K562 (cell line): ENCODE data around the gene MMP2. TPM values are rescaled to one million over a fixed set of nuclear protein-coding genes. Genes with fewer than 3 reads are reported as not detected.

Experiments
- ATAC-seq: fragments of 200-7000 bp; cut with Tn5 transposase; 3 replicates; pipeline ENCODE4 v1.9.1; 2020; ENCODE audit warnings: moderate library complexity
- BruUV-seq: library from RNA; stranded (reverse); fragments of 400-500 nt; replicated peaks from 2 replicates; lab custom pipeline; 2021; lab: Mats Ljungman, UMichigan
- CTCF ChIA-PET: fragments of 300-600 bp; formaldehyde crosslinking; extraction: SDS; loops from one replicate; lab custom pipeline; 2021; ENCODE audit warnings: low intra/inter-chr PET ratio; lab: Yijun Ruan, JAX
- POLR2A ChIA-PET: fragments of 300-600, 350-650 bp; sonication (Branson Sonifier 250); formaldehyde crosslinking; extraction: SDS; loops from one replicate; lab custom pipeline; 2021; ENCODE audit warnings: antibody characterized with exemption, inconsistent platforms; lab: Yijun Ruan, JAX
- DNase-seq, 4 experiments: peaks; one replicate each; pipeline versions ENCODE4 v3.0.0 to v3.0.0-alpha.2; 2011 to 2018; ENCODE audit warnings: low spot score in 3 of 4, mixed read lengths in 3 of 4; ENCODE audit errors: extremely low read depth in 1 of 4
- FAIRE-seq: peaks from 2 replicates; lab custom pipeline; 2011; peaks lifted over from hg19 to GRCh38; lab: Jason Lieb, UNC
- H2AFZ ChIP-seq: 2 replicates; pipeline ENCODE4 v1.6.0; 2011; ENCODE audit warnings: low read depth, low read length, control low read depth, inconsistent platforms
- H3K27ac ChIP-seq: fragments of 200-600 bp; 3 replicates; pipeline ENCODE4 v1.8.0; 2011; ENCODE audit warnings: low read depth, mild to moderate bottlenecking, control low read depth, inconsistent platforms, low read length, moderate library complexity, mixed read lengths; ENCODE audit errors: extremely low read depth
- H3K27me3 ChIP-seq, 2 experiments: fragments of 300-600 bp in 1 of 2; 2 replicates in 1 of 2; 3 replicates in 1 of 2; pipeline versions ENCODE4 v1.6.0 to v1.8.0; 2011; ENCODE audit warnings: inconsistent platforms in 2 of 2, low read length in 2 of 2, mild to moderate bottlenecking in 1 of 2, mixed read lengths in 1 of 2, moderate library complexity in 1 of 2; ENCODE audit not compliant: control insufficient read depth in 2 of 2, insufficient read depth in 2 of 2
- H3K36me3 ChIP-seq: fragments of 300-600 bp; 3 replicates; pipeline ENCODE4 v1.8.0; 2011; ENCODE audit warnings: mild to moderate bottlenecking, low read length, inconsistent platforms; ENCODE audit not compliant: control insufficient read depth, insufficient read depth
- H3K4me1 ChIP-seq, 2 experiments: fragments of 200-600 bp in 1 of 2; replicated peaks in 1 of 2; 2 replicates in 1 of 2; 3 replicates in 1 of 2; pipeline versions ENCODE4 v1.5.1 to v1.8.0; 2011; ENCODE audit warnings: inconsistent platforms in 2 of 2, low read length in 2 of 2, mild to moderate bottlenecking in 1 of 2, mixed read lengths in 1 of 2, moderate library complexity in 1 of 2; ENCODE audit not compliant: control insufficient read depth in 2 of 2, insufficient read depth in 2 of 2
- H3K4me2 ChIP-seq: 2 replicates; pipeline ENCODE4 v1.6.1; 2011; ENCODE audit warnings: low read length, control low read depth, inconsistent platforms, mixed read lengths; ENCODE audit not compliant: insufficient read depth
- H3K4me3 ChIP-seq: fragments of 200-600 bp; sonication (generic), shearing (Covaris generic); 2 replicates; pipeline ENCODE4 v1.5.1; 2016; ENCODE audit warnings: control low read depth, inconsistent platforms
- H3K79me2 ChIP-seq: fragments of 200-600 bp; 3 replicates; pipeline ENCODE4 v1.8.0; 2011; ENCODE audit warnings: low read length, inconsistent platforms; ENCODE audit not compliant: control insufficient read depth, insufficient read depth
- H3K9ac ChIP-seq, 2 experiments: 2 replicates each; pipeline versions ENCODE4 v1.6.0 to v1.6.1; 2011; ENCODE audit warnings: low read depth in 2 of 2, low read length in 2 of 2, control low read depth in 1 of 2, inconsistent platforms in 1 of 2, mild to moderate bottlenecking in 1 of 2, mixed read lengths in 1 of 2; ENCODE audit not compliant: insufficient read depth in 1 of 2
- H3K9me1 ChIP-seq: one replicate; pipeline ENCODE4 v1.6.0; 2011; ENCODE audit warnings: inconsistent platforms, mild to moderate bottlenecking, low read length, moderate library complexity; ENCODE audit not compliant: control insufficient read depth, insufficient read depth
- H3K9me3 ChIP-seq: replicated peaks from 2 replicates; pipeline ENCODE4 v1.5.1; 2011; ENCODE audit warnings: low read depth, low read length, inconsistent platforms; ENCODE audit not compliant: control insufficient read depth, insufficient read depth
- H4K20me1 ChIP-seq: replicated peaks from 2 replicates; pipeline ENCODE4 v1.6.1; 2011; ENCODE audit warnings: low read length, inconsistent platforms, mixed read lengths; ENCODE audit not compliant: control insufficient read depth, insufficient read depth
- FOXP1 ChIP-seq: sonication (generic); formaldehyde crosslinking; IDR thresholded peaks from 2 replicates; pipeline ENCODE4 v1.8.0; 2022; ENCODE audit warnings: mild to moderate bottlenecking, missing genetic modification reagents
- GTF2A2 ChIP-seq: IDR thresholded peaks from 2 replicates; pipeline ENCODE4 v1.6.1; 2016; ENCODE audit warnings: mild to moderate bottlenecking, missing genetic modification characterization, missing compliant biosample characterization
- HLTF ChIP-seq: fragments of 450-650 bp; IDR thresholded peaks from 2 replicates; pipeline ENCODE4 v1.6.1; 2016
- HSF4 ChIP-seq: fragments of 250-450 bp; sonication (Bioruptor Pico); IDR thresholded peaks from 2 replicates; pipeline ENCODE4 v2.1.2; 2022; ENCODE audit warnings: mild to moderate bottlenecking, moderate library complexity, borderline replicate concordance
- KAT8 ChIP-seq: fragments of 450-650 bp; IDR thresholded peaks from 2 replicates; pipeline ENCODE4 v1.6.1; 2016; ENCODE audit warnings: low read depth, mild to moderate bottlenecking
- MAFG ChIP-seq: fragments of 450-650 bp; conservative IDR thresholded peaks from 2 replicates; pipeline ENCODE4 v1.6.1; 2016; ENCODE audit warnings: missing genetic modification characterization, missing compliant biosample characterization
- MYNN ChIP-seq, 2 experiments: sonication (generic); formaldehyde crosslinking in 1 of 2; IDR thresholded peaks; 2 replicates each; pipeline versions ENCODE4 v1.5.0 to v1.6.1; 2016 to 2020; ENCODE audit warnings: antibody characterized with exemption in 1 of 2, missing genetic modification reagents in 1 of 2
- ZKSCAN8 ChIP-seq: fragments of 200-800 bp; sonication (Bioruptor generic); IDR thresholded peaks from 2 replicates; pipeline ENCODE4 v1.6.1; 2016; ENCODE audit warnings: missing genetic modification characterization, missing compliant biosample characterization
- ZNF197 ChIP-seq: fragments of 200-800 bp; sonication (Bioruptor generic); IDR thresholded peaks from 2 replicates; pipeline ENCODE4 v1.6.1; 2016; ENCODE audit warnings: low read depth, missing genetic modification characterization, missing compliant biosample characterization
- ZNF668 ChIP-seq: fragments of 250-450 bp; sonication (Bioruptor Pico); IDR thresholded peaks from 2 replicates; pipeline ENCODE4 v1.8.0; 2022; ENCODE audit warnings: mild to moderate bottlenecking, inconsistent platforms
- WGBS: fragments of 100-300 bp; shearing (Covaris generic); methylation state at CpG from one replicate; pipeline ENCODE4 v1.1.6; 2016; ENCODE audit warnings: low coverage, mixed read lengths; ENCODE audit not compliant: insufficient coverage; ENCODE audit errors: missing lambda C conversion rate; 5-methylcytosine and 5-hydroxymethylcytosine counted together
- in situ Hi-C: fragments of 300-500 bp; cut with MboI; formaldehyde crosslinking; loops from 4 replicates; pipeline ENCODE4 v1.15.0; 2018; ENCODE audit warnings: inconsistent platforms, mixed read lengths
- intact Hi-C: fragments of 100-400 bp; cut with micrococcal nuclease; formaldehyde crosslinking; loops from 2 replicates; pipeline ENCODE4 v1.14.2; 2022
- polyA plus RNA-seq, 8 experiments: library from polyadenylated mRNA; depleted of rRNA in 4 of 8; stranded (reverse) in 5 of 8; unstranded in 3 of 8; fragments of >200 nt; fragmentation: Nextera tagmentation in 2 of 8; fragmentation: Illumina TruSeq in 1 of 8; extraction: Ambion mirVana in 2 of 8; extraction: Trizol in 1 of 8; gene quantifications; 2 replicates each; pipeline versions ENCODE4 v1.2.1 to v1.2.3, GENCODE V29; 2011 to 2014; ENCODE audit warnings: inconsistent platforms in 1 of 8, missing spikeins in 1 of 8
- total RNA-seq, 7 experiments: library from RNA; depleted of rRNA in 6 of 7; stranded (reverse); fragments of >200 nt in 6 of 7; fragmentation: Illumina TruSeq in 2 of 7; extraction: Trizol in 2 of 7; gene quantifications; 2 replicates each; pipeline versions ENCODE4 v1.2.1 to v1.2.3, GENCODE V29; 2011 to 2021; ENCODE audit warnings: low replicate concordance in 1 of 7
- TF ChIP-seq, protein P1 (sequence below): fragments of 250-450 bp; sonication (Bioruptor Pico); IDR thresholded peaks from 2 replicates; pipeline ENCODE4 v1.8.0; 2021; ENCODE audit warnings: moderate library complexity, mild to moderate bottlenecking, inconsistent platforms
- TF ChIP-seq, protein P2 (sequence below): IDR thresholded peaks from 2 replicates; pipeline ENCODE4 v1.6.1; 2016; ENCODE audit warnings: missing genetic modification characterization, missing compliant biosample characterization
- TF ChIP-seq, protein P3 (sequence below): sonication (generic); formaldehyde crosslinking; IDR thresholded peaks from 2 replicates; pipeline ENCODE4 v1.8.1; 2023; ENCODE audit warnings: mild to moderate bottlenecking, missing genetic modification reagents
- TF ChIP-seq, protein P4 (sequence below), 2 experiments: IDR thresholded peaks; 2 replicates each; pipeline ENCODE4 v1.6.1; 2012; ENCODE audit warnings: improper control_type of control experiment in 2 of 2, low read depth in 2 of 2, low read length in 2 of 2, borderline replicate concordance in 1 of 2

The MMP2 gene
- total and polyA plus RNA-seq, 9 of the 15 experiments (the other 6 are each of a cell fraction or from before 2014, with no cell fraction given) = 0.05 to 0.53 TPM; not detected in 7

DNA sequence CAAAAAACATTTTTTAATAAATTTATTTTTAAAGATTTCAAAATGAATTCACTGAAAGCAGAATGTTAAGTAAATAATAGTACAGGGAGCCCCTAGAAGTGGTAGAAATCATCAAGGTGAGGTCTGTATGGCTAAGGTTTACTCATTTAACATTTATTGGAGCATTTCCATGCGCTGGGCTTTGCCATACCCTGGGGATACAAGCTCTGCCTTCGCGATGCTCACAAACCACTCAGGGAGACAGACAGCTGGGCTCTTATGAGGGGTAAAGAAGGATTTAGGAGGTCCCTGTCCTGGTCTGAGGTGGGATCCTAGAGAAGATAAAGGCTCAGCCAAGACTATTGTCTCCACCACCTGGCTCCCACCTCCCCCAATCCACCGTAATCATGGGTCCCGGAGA is 18.6 kb downstream of the MMP2 start:
- ATAC-seq (no peak), FAIRE-seq (no peak), DNase-seq (peak in 1 of 4 experiments; percentile 3)
- Histone ChIP-seq H2AFZ (no peak overlapping the region), H3K27me3 (peaks cover 0 to 11% of the 10 kb centered on the region in 2 experiments; a peak in 4 of 5 replicates), H3K9me1 (no peaks in the 10 kb centered on the region), H3K4me3 (no peak overlapping the region), H3K4me2 (no peak overlapping the region), H3K9me3 (no peaks in the 10 kb centered on the region), H3K4me1 (peaks cover 0 to 17% of the 10 kb centered on the region in 2 experiments; a peak in 2 of 5 replicates), H4K20me1 (0 out of 2 replicates have a peak, but pooled peaks cover 4% of the 10 kb centered on the region), H3K9ac (no peak overlapping the region), H3K79me2 (no peaks in the 10 kb centered on the region), H3K27ac (no peak overlapping the region), H3K36me3 (no peaks in the 10 kb centered on the region)
- intact Hi-C loops = loop anchor here (10.0 kb wide), 1 partner anchor 147 kb away; no protein-coding TSS in a partner anchor
- ChIA-PET POLR2A (interaction anchor here (0.9 kb wide), 1 partner anchor 10 kb away, joined by 3 read pairs; no protein-coding TSS in a partner anchor), CTCF (interaction anchor here (1.0 kb wide), 1 partner anchor 46 kb away, joined by 3 read pairs; no protein-coding TSS in a partner anchor)
- BruUV-seq = no TSS peak
- in situ Hi-C loops = loop anchor here (10.0 kb wide), 1 partner anchor 347 kb away; no protein-coding TSS in a partner anchor
- 17% methylated on average over 5 of the region's 5 CpGs for WGBS
- TF ChIP-seq ZKSCAN8 (CRISPR knock-in tag) (no peak), MYNN (IDR thresholded peaks at IDR 0.05) (no peak), MYNN (CRISPR knock-in tag; IDR thresholded peaks at IDR 0.05) (no peak), HLTF (no peak), MAFG (tag) (no peak), FOXP1 (CRISPR knock-in tag) (no peak), ZNF197 (CRISPR knock-in tag) (no peak), KAT8 (no peak), GTF2A2 (tag) (no peak), ZNF668 (CRISPR knock-in tag) (no peak), HSF4 (CRISPR knock-in tag) (no peak)
- TF ChIP-seq, protein P1, sequence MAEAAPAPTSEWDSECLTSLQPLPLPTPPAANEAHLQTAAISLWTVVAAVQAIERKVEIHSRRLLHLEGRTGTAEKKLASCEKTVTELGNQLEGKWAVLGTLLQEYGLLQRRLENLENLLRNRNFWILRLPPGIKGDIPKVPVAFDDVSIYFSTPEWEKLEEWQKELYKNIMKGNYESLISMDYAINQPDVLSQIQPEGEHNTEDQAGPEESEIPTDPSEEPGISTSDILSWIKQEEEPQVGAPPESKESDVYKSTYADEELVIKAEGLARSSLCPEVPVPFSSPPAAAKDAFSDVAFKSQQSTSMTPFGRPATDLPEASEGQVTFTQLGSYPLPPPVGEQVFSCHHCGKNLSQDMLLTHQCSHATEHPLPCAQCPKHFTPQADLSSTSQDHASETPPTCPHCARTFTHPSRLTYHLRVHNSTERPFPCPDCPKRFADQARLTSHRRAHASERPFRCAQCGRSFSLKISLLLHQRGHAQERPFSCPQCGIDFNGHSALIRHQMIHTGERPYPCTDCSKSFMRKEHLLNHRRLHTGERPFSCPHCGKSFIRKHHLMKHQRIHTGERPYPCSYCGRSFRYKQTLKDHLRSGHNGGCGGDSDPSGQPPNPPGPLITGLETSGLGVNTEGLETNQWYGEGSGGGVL (CRISPR knock-in tag) = no peak
- TF ChIP-seq, protein P2, sequence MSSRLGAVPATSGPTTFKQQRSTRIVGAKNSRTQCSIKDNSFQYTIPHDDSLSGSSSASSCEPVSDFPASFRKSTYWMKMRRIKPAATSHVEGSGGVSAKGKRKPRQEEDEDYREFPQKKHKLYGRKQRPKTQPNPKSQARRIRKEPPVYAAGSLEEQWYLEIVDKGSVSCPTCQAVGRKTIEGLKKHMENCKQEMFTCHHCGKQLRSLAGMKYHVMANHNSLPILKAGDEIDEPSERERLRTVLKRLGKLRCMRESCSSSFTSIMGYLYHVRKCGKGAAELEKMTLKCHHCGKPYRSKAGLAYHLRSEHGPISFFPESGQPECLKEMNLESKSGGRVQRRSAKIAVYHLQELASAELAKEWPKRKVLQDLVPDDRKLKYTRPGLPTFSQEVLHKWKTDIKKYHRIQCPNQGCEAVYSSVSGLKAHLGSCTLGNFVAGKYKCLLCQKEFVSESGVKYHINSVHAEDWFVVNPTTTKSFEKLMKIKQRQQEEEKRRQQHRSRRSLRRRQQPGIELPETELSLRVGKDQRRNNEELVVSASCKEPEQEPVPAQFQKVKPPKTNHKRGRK (tag) = no peak
- TF ChIP-seq, protein P3, sequence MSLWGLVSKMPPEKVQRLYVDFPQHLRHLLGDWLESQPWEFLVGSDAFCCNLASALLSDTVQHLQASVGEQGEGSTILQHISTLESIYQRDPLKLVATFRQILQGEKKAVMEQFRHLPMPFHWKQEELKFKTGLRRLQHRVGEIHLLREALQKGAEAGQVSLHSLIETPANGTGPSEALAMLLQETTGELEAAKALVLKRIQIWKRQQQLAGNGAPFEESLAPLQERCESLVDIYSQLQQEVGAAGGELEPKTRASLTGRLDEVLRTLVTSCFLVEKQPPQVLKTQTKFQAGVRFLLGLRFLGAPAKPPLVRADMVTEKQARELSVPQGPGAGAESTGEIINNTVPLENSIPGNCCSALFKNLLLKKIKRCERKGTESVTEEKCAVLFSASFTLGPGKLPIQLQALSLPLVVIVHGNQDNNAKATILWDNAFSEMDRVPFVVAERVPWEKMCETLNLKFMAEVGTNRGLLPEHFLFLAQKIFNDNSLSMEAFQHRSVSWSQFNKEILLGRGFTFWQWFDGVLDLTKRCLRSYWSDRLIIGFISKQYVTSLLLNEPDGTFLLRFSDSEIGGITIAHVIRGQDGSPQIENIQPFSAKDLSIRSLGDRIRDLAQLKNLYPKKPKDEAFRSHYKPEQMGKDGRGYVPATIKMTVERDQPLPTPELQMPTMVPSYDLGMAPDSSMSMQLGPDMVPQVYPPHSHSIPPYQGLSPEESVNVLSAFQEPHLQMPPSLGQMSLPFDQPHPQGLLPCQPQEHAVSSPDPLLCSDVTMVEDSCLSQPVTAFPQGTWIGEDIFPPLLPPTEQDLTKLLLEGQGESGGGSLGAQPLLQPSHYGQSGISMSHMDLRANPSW (CRISPR knock-in tag) = no peak
- TF ChIP-seq, protein P4, sequence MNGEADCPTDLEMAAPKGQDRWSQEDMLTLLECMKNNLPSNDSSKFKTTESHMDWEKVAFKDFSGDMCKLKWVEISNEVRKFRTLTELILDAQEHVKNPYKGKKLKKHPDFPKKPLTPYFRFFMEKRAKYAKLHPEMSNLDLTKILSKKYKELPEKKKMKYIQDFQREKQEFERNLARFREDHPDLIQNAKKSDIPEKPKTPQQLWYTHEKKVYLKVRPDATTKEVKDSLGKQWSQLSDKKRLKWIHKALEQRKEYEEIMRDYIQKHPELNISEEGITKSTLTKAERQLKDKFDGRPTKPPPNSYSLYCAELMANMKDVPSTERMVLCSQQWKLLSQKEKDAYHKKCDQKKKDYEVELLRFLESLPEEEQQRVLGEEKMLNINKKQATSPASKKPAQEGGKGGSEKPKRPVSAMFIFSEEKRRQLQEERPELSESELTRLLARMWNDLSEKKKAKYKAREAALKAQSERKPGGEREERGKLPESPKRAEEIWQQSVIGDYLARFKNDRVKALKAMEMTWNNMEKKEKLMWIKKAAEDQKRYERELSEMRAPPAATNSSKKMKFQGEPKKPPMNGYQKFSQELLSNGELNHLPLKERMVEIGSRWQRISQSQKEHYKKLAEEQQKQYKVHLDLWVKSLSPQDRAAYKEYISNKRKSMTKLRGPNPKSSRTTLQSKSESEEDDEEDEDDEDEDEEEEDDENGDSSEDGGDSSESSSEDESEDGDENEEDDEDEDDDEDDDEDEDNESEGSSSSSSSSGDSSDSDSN (IDR thresholded peaks at IDR 0.05; ENCODE audit: borderline replicate concordance in 1 of 2, low read depth in 2 of 2, low read length in 2 of 2) = no peak
